ENCODE measurements around the gene SYCE3. TPM values are rescaled to one million over a fixed set of nuclear protein-coding genes. Genes with fewer than 3 reads are reported as not detected.

SYCE3 gene
- total and polyA plus RNA-seq, 9 of the 15 experiments (the other 6 are each of a cell fraction or from before 2014, with no cell fraction given): 0.56 TPM; not detected in 8

DNA sequence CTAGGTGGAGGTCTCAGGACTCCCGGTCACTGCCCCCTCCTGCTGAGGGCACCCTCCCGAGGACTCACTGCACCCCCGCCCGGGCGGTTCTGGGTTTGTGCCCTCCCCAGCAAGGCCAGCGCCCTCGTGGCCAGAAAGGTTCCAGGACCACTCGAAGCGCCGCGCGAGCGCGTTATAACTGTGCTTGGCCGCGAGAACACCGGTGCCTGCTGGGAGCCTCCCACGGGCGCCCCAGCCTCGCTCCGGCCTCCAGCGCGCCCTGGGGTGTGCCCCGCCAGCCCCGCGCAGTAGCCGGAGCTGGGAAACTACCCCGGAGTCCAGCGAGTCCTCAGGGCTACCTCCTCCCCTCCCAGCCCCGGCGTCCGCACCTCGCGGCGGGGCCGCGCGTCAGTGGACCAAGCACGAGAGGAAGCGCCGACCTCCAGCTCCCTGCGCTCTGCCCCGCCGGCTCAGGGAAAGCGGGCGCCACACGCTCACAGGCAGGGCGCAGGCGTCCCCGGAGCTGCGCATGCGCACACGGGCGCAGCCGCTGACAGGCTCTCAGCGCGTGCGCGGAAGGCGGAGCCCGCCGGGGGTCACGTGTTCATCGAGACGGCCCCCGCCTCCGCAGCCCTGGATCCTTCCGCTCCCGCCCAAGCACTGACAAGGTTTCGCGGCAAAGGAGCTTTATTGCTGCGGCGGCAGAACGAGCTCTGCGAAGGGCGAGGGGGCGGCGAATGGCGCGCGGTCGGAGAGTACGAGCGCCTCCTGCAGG lies 37.4 kb downstream of the SYCE3 start, which contains the start of gene SCO2 (continued):
- TF ChIP-seq, protein P1, sequence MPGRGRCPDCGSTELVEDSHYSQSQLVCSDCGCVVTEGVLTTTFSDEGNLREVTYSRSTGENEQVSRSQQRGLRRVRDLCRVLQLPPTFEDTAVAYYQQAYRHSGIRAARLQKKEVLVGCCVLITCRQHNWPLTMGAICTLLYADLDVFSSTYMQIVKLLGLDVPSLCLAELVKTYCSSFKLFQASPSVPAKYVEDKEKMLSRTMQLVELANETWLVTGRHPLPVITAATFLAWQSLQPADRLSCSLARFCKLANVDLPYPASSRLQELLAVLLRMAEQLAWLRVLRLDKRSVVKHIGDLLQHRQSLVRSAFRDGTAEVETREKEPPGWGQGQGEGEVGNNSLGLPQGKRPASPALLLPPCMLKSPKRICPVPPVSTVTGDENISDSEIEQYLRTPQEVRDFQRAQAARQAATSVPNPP (IDR thresholded peaks at IDR 0.05; ENCODE audit: borderline replicate concordance, insufficient read depth, insufficient read length): no peak
- TF ChIP-seq HMG20A (CRISPR knock-in tag; conservative IDR thresholded peaks at IDR 0.05) (no peak), ZNF717 (CRISPR knock-in tag; IDR thresholded peaks at IDR 0.05) (0 out of 2 replicates have a peak, but pooled peaks have one; percentile 83), TBL1XR1 (IDR thresholded peaks at IDR 0.05; ENCODE audit: low read length in 2 of 2) (no peak), SIN3A (IDR thresholded peaks at IDR 0.05; ENCODE audit: borderline replicate concordance in 2 of 2, control insufficient read depth in 1 of 2, low read depth in 2 of 2, low read length in 2 of 2) (peak; percentile 20 to 30; a peak in 2 of 4 replicates)
- TF ChIP-seq, protein P2, sequence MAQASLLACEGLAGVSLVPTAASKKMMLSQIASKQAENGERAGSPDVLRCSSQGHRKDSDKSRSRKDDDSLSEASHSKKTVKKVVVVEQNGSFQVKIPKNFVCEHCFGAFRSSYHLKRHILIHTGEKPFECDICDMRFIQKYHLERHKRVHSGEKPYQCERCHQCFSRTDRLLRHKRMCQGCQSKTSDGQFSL (CRISPR knock-in tag; IDR thresholded peaks at IDR 0.05): peak; percentile 68; the same call in 1 of the 2 replicates
- TF ChIP-seq, protein P2 (tag; IDR thresholded peaks at IDR 0.05): no peak; a peak in 1 of 4 replicates
- TF ChIP-seq, protein P3, sequence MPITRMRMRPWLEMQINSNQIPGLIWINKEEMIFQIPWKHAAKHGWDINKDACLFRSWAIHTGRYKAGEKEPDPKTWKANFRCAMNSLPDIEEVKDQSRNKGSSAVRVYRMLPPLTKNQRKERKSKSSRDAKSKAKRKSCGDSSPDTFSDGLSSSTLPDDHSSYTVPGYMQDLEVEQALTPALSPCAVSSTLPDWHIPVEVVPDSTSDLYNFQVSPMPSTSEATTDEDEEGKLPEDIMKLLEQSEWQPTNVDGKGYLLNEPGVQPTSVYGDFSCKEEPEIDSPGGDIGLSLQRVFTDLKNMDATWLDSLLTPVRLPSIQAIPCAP (CRISPR knock-in tag; IDR thresholded peaks at IDR 0.05; ENCODE audit: borderline replicate concordance): no peak
- TF ChIP-seq, protein P4, sequence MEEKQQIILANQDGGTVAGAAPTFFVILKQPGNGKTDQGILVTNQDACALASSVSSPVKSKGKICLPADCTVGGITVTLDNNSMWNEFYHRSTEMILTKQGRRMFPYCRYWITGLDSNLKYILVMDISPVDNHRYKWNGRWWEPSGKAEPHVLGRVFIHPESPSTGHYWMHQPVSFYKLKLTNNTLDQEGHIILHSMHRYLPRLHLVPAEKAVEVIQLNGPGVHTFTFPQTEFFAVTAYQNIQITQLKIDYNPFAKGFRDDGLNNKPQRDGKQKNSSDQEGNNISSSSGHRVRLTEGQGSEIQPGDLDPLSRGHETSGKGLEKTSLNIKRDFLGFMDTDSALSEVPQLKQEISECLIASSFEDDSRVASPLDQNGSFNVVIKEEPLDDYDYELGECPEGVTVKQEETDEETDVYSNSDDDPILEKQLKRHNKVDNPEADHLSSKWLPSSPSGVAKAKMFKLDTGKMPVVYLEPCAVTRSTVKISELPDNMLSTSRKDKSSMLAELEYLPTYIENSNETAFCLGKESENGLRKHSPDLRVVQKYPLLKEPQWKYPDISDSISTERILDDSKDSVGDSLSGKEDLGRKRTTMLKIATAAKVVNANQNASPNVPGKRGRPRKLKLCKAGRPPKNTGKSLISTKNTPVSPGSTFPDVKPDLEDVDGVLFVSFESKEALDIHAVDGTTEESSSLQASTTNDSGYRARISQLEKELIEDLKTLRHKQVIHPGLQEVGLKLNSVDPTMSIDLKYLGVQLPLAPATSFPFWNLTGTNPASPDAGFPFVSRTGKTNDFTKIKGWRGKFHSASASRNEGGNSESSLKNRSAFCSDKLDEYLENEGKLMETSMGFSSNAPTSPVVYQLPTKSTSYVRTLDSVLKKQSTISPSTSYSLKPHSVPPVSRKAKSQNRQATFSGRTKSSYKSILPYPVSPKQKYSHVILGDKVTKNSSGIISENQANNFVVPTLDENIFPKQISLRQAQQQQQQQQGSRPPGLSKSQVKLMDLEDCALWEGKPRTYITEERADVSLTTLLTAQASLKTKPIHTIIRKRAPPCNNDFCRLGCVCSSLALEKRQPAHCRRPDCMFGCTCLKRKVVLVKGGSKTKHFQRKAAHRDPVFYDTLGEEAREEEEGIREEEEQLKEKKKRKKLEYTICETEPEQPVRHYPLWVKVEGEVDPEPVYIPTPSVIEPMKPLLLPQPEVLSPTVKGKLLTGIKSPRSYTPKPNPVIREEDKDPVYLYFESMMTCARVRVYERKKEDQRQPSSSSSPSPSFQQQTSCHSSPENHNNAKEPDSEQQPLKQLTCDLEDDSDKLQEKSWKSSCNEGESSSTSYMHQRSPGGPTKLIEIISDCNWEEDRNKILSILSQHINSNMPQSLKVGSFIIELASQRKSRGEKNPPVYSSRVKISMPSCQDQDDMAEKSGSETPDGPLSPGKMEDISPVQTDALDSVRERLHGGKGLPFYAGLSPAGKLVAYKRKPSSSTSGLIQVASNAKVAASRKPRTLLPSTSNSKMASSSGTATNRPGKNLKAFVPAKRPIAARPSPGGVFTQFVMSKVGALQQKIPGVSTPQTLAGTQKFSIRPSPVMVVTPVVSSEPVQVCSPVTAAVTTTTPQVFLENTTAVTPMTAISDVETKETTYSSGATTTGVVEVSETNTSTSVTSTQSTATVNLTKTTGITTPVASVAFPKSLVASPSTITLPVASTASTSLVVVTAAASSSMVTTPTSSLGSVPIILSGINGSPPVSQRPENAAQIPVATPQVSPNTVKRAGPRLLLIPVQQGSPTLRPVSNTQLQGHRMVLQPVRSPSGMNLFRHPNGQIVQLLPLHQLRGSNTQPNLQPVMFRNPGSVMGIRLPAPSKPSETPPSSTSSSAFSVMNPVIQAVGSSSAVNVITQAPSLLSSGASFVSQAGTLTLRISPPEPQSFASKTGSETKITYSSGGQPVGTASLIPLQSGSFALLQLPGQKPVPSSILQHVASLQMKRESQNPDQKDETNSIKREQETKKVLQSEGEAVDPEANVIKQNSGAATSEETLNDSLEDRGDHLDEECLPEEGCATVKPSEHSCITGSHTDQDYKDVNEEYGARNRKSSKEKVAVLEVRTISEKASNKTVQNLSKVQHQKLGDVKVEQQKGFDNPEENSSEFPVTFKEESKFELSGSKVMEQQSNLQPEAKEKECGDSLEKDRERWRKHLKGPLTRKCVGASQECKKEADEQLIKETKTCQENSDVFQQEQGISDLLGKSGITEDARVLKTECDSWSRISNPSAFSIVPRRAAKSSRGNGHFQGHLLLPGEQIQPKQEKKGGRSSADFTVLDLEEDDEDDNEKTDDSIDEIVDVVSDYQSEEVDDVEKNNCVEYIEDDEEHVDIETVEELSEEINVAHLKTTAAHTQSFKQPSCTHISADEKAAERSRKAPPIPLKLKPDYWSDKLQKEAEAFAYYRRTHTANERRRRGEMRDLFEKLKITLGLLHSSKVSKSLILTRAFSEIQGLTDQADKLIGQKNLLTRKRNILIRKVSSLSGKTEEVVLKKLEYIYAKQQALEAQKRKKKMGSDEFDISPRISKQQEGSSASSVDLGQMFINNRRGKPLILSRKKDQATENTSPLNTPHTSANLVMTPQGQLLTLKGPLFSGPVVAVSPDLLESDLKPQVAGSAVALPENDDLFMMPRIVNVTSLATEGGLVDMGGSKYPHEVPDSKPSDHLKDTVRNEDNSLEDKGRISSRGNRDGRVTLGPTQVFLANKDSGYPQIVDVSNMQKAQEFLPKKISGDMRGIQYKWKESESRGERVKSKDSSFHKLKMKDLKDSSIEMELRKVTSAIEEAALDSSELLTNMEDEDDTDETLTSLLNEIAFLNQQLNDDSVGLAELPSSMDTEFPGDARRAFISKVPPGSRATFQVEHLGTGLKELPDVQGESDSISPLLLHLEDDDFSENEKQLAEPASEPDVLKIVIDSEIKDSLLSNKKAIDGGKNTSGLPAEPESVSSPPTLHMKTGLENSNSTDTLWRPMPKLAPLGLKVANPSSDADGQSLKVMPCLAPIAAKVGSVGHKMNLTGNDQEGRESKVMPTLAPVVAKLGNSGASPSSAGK (IDR thresholded peaks at IDR 0.05): peak; percentile 89

Measured in K562 (cell line).